GM19324 (cell line): ENCODE results near the gene TSGA10IP.

Experiments used
- ATAC-seq: cut with Tn5 transposase; IDR thresholded peaks from one replicate; pipeline ENCODE4 v1.9.1; 2021; ENCODE audit warnings: mild to moderate bottlenecking, moderate library complexity; ENCODE audit not compliant: unreplicated experiment, low FRiP score

Gene TSGA10IP

GRCh38 chr11:65945430-65945911, at the start of gene TSGA10IP:
TSGA10IP (plus strand) TSS chr11:65945480; CDS start chr11:65945676, 196 bp downstream.
- no peak for ATAC-seq

DNA sequence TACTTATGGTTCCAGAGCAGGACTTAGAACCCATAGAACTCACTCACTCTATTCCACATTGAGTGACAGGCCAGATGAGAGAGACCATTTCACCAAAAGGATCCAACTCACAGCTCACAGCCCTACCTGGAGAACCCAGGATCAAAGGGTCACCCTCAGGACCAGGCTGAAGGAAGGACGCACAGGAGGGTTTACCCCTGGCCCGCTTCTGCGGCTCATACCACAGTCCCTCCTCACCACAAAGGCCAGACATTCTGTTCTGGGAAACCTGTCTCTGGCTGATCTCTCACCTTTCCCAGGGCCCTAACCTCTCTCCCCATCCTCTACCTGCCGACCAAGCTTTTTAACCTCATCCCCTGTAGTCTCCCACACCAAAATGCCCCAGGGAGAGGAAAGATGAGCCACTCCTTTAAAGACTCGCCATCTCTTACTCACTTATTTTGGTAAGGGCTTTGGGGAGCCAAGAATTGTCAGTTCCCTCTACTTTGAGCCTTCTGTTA, 49.7 kb upstream of the TSGA10IP start:
- no peak for ATAC-seq

DNA sequence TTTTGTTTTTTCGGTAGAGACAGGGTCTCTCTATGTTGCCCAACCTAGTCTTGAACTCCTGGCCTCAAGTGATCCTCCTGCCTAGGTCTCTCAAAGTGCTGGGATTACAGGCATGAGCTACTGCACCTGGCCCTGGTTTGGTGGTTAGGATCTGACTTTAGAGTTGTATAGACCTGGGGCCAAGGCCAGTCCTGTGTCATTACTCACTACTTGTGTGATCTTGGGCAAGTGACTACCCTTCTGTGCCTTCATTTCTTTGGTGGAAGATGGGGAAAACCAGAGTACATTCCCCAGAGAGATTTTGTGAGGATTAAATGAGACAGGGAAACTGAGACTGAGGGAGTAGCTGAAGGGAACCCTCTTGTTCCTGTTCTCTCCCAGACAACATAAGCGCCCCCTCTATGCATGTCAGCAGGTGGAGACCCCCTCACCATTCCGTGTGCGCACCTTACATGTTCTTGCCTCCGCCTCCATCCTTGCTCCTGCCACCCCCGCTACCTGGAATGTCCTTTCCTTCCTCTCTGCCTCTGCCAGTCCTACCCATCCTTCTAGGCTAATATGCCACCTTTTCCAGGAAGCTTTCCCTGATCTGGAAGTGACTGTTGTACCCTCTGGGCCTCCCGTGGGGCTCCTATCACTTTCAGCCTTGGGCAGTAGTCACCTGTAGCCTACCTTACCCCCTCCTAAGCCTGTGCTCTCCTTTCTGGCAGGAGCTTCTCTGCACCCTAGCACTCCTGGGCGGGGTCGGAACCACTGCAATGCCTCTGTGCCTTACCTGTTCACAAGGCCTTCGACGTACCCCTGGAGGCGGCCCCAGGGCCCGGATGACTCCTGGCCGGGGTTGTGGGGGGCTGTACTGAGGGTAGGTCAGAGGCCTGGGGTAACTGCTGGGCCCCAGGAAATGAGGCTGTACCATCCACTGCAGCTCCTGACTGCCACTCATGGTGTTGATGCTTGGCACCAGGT, 49.0 kb upstream of the TSGA10IP start:
- ATAC-seq = no peak

GRCh38 chr11:65897020-65897471, 48.2 kb upstream of the TSGA10IP start:
- no peak for ATAC-seq

DNA sequence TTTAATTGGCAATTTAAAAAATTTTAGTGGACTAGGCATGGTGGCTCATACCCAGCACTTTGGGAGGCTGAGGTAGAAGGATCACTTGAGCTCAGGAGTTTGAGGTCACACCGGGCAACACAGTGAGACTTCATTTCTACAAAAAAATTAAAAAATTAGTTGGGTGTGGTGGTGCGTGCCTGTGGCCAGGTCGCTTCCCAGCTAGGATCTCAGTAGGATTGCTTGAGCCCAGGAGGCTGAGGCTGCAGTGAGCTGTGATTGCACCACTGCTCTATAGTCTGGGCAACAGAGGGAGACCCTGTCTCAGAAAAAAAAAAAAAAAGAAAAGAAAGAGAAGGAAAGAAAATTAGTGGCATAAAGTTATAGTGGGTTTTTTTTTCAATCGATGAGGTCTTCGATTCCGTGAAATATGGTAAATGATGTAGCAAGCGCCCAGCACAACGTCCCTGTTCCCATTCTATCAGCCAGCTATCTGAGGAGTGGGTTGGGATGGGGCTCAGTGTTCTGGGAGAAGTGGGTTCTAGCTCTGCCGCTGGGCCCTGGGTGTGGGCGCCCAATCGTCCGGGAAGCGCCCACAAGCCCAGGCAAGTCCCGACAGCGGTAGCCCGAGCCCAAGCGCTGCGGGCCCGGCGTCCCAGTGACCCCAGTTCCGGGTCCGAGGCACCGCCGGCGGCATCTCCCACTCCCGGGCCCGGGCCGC, 46.5 kb upstream of the TSGA10IP start:
- no peak for ATAC-seq

DNA sequence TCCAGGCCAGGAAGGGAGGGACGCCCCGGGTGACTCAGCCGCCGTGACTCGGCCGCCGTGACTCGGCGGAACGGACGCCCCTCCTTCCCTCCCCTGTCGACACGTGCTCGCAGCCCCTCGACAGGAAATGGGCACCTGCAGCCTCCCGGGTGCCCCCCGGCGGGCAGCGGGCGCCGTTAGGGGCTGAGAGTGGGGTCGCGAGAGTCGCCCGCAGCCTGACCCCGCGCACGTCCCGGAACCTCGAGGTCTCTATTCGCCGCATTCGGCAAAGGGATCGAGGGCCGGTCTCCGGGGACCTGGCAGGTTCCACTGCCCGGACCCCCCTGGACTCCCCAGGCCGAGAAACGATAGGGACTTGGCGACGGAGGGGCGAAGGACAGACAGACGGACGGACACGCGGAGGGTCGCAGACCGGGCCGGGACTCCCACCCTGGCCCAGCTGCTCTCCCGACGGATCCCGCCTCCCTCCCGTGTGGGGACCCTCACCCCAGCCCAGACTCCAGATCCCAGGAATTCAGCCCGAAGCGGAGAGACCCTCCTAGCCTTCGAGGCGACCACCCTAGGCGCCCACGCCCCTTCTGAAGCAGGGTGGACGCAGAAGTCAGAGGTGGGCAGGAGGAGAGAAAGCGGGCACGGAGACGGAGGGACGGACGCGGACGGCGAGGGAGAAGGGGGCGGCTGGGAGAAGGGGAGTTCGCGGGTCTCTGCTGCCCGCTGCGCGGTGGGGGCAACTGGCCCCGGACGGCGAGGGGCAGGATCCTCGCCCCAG, 45.7 kb upstream of the TSGA10IP start:
- no peak for ATAC-seq

GRCh38 chr11:65900125-65900898, 45.0 kb upstream of the TSGA10IP start, which contains the start of gene FOSL1:
FOSL1 (minus strand) TSS chr11:65900388; CDS start chr11:65900339, 49 bp downstream.
- ATAC-seq = peak; percentile 80

GRCh38 chr11:65900899-65901180, 44.4 kb upstream of the TSGA10IP start:
- ATAC-seq = no peak

DNA sequence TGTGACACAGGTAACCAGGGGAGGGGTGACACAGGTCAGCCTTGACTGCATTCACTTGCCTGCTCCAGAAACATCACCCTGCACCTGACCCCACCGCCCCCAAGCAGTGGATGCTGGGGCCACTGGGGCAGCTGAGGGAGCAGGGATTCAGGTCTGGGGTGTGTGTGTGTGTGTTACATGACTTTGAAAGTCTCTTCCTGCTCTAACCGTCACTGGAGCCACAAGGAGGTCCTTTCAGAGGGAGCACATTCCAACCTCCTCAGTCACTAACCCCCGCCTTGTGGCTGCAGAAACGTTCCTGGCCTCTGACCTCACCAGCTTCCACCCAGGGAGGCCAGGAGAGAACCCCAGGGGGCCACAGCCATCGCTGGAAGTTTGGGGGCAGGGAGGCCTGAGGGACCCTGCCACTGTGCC, 42.2 kb upstream of the TSGA10IP start:
- ATAC-seq = no peak

DNA sequence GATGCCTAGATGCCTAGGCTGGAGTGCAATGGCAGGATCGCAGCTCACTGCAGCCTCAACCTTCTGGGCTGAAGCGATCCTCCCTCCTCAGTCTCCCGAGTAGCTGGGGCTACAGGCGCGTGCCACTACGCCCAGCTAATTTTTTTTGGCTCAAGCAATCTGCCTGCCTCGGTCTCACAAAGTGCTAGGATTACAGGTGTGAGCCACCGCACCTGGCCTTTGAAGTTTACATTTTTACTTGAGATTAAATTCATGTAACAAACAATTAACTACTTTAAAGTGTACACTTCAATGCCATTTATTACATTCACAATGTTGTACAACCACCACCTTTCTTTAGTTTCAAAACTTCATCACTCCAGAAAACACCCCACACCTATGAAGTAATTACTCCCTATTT, 41.6 kb upstream of the TSGA10IP start:
- ATAC-seq = no peak

- ATAC-seq = no peak
Measured at GRCh38 chr11:65906602-65907001, 38.7 kb upstream of the TSGA10IP start.

DNA sequence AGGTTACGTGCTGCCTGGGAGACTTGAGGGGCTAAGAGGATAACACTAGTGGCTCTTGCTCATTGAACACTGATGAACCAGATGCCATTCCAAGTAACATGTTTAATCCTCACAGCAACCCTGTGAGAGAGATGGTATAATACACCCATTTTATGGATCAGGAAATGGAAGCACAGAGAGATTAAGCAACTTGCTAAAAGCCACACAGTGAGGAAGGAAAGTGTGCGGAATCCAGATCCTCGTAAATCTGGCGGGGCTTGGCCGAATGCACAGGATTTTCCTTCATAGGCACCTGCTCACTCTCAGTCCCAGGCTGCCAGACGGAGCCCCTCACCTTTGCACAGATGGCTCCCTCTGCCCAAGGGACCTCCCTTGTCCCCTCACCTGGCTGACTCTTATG, 37.4 kb upstream of the TSGA10IP start:
- ATAC-seq = no peak

DNA sequence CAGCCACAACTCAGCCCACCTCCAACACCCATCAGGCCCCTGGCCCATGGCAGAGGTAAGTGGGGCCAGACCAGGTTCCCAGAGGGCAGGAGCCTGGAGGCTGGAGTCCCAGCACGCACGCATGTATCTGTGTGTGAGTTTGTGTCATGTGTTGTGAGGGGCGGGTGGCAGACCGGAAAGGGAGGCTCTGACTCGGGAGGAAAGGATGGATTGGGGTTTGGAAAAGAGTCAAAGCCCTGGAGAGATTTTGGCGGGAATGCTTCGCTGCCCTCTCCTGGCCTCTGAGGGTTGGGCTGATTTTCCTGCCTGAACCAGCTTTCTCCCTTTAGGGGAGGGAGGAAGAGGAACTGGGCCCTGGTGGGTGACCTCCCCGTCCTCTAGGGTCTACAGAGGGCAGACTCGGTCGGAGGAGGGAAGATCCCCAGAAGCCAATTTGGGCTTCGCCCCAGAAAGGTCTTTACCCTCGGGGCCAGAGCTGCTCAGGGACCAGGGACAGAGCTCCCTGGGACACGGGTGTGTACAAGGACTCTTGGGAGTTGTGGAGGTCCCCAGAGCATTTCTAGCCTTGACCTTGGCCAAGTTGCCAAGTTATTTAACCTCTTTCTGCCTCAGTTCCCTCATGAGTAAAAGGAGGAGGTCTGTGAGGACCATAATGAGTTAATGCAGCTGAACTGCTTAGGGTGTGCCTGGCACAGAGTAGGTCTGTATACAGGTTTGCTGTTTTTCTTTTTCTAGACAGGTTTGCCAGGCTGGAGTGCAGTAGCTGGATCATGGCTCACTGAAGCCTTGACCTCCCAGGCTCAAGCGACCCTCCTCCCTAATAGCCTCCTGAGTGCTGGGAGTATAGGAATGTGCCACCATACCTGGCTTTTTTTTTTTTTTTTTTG, 33.4 kb upstream of the TSGA10IP start:
- ATAC-seq = no peak

DNA sequence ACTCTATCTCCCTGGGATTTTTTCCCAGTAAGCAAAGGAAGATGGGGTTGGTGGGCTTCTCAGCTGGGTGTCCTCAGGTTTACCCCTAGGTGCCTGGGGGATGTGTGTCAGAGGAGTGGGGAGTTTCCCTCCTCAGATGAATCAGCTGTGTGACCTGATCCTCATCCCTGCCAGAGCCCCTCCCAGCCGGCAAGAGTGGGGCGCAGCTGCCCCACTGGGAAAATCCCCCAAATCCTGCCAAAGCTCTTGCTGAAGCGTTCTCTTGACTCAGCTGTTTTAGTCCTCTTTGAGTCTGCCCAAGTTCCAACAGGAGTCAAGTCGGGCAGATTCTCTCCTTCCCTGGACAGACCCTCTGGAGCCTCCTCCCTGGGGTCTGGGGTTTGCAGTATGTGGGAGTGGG, 32.4 kb upstream of the TSGA10IP start:
- no peak for ATAC-seq

DNA sequence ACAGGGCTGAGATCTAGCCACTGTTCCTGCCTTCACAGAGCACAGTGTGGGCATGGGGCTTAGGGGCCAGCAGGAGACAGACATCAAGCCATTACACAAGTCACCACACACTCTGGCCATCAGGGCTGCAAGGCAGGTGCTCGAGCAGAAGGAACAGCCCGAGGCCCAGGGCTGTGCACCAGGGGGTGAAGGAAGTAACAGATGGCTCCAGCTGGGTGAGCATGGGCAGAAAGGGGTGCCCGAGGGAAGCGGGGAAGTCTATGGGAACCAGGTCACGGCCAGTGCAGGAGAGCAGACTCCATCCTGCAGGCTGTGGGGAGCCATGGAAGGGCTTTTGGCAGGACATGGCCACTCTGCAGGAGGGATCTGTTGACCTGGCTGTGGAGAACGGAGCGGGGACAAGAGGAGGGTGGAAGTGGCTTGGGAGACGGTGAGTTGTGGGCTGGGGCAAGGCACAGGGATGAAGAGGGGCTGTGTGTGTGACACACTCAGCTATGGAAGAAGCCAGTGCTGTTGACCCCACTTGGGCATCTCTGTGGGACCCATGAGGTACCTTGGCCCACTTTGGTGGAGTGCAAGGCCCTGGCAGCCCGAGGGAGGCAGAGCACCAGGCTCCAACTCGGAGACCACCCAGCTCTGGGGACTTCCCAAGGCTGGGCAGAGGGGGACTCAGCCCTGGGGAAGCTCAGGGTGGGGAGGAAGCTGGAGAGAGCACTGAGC, 30.0 kb upstream of the TSGA10IP start:
- ATAC-seq = no peak

GRCh38 chr11:65915821-65916251, 29.4 kb upstream of the TSGA10IP start:
- ATAC-seq = no peak

- no peak for ATAC-seq
Measured at GRCh38 chr11:65916391-65916790, 28.9 kb upstream of the TSGA10IP start.

GRCh38 chr11:65917077-65917433, 28.2 kb upstream of the TSGA10IP start:
- ATAC-seq = no peak
